H1 (cell line): ENCODE measurements around the gene TFCP2L1. TPM values are rescaled to one million over a fixed set of nuclear protein-coding genes. Genes with fewer than 3 reads are reported as not detected.
A peak's percentile ranks its signal among the peaks of the same experiment; 100 is the strongest.

Experiments used
- CTCF ChIA-PET: fragments of 300-600 bp; sonication (Branson Sonifier 250); formaldehyde crosslinking; loops from one replicate; lab custom pipeline; 2021; ENCODE audit not compliant: partially characterized antibody; lab: Charles Lee
- POLR2A ChIA-PET: fragments of 300-600 bp; sonication (Branson Sonifier 250); formaldehyde crosslinking; loops from one replicate; lab custom pipeline; 2021; ENCODE audit warnings: inconsistent platforms; ENCODE audit not compliant: partially characterized antibody; lab: Charles Lee
- DNase-seq, 2 experiments: peaks; one replicate each; pipeline versions ENCODE4 v3.0.0 to v3.0.0-alpha.2; 2010 to 2022; ENCODE audit warnings: low spot score in 2 of 2, low read depth in 1 of 2, mixed read lengths in 1 of 2
- FAIRE-seq: peaks from 2 replicates; lab custom pipeline; 2011; peaks lifted over from hg19 to GRCh38; lab: Jason Lieb, UNC
- H2AFZ ChIP-seq: 2 replicates; pipeline ENCODE4 v1.8.1; 2012; ENCODE audit warnings: low read length, inconsistent platforms
- H2AK5ac ChIP-seq: 2 replicates; pipeline ENCODE4 v1.6.1; 2013; ENCODE audit warnings: low read depth, low read length
- H2BK120ac ChIP-seq: replicated peaks from 2 replicates; pipeline ENCODE3; 2013; ENCODE audit warnings: low read depth, low read length, inconsistent platforms
- H2BK12ac ChIP-seq: 2 replicates; pipeline ENCODE4 v1.6.1; 2013; ENCODE audit warnings: low read depth, low read length
- H2BK15ac ChIP-seq: 2 replicates; pipeline ENCODE4 v1.6.1; 2013; ENCODE audit warnings: low read length
- H2BK20ac ChIP-seq: 2 replicates; pipeline ENCODE4 v1.6.1; 2013; ENCODE audit warnings: low read length
- H2BK5ac ChIP-seq: 2 replicates; pipeline ENCODE4 v1.6.1; 2013; ENCODE audit warnings: low read depth, low read length
- H3K14ac ChIP-seq: 2 replicates; pipeline ENCODE4 v1.6.1; 2013; ENCODE audit warnings: inconsistent platforms; ENCODE audit not compliant: insufficient read length
- H3K18ac ChIP-seq: 2 replicates; pipeline ENCODE4 v1.6.1; 2013; ENCODE audit warnings: low read length; ENCODE audit errors: extremely low read depth
- H3K23ac ChIP-seq: 2 replicates; pipeline ENCODE4 v1.6.1; 2013; ENCODE audit warnings: inconsistent platforms; ENCODE audit not compliant: insufficient read length
- H3K23me2 ChIP-seq: 2 replicates; pipeline ENCODE4 v1.6.1; 2013; ENCODE audit warnings: low read depth, low read length
- H3K27ac ChIP-seq: 2 replicates; pipeline ENCODE4 v1.6.1; 2011; ENCODE audit warnings: low read depth, low read length, inconsistent platforms
- H3K27me3 ChIP-seq, 4 experiments: replicated peaks in 1 of 4; 1 replicate in 1 of 4; 2 replicates in 3 of 4; pipeline versions ENCODE4 v1.6.1 to v1.8.1; 2011 to 2013; ENCODE audit warnings: low read length in 3 of 4, mild to moderate bottlenecking in 3 of 4, inconsistent platforms in 2 of 4, mixed read lengths in 2 of 4, moderate library complexity in 1 of 4; ENCODE audit not compliant: control insufficient read depth in 3 of 4, insufficient read depth in 3 of 4; ENCODE audit errors: extremely low read depth in 1 of 4
- H3K36me3 ChIP-seq, 4 experiments: 2 replicates each; pipeline versions ENCODE4 v1.6.1 to v1.8.1; 2011 to 2013; ENCODE audit warnings: mild to moderate bottlenecking in 4 of 4, low read length in 3 of 4, moderate library complexity in 2 of 4, control low read depth in 1 of 4, inconsistent platforms in 1 of 4; ENCODE audit not compliant: insufficient read depth in 4 of 4, control insufficient read depth in 2 of 4
- H3K4ac ChIP-seq: replicated peaks from 2 replicates; pipeline ENCODE3; 2013; ENCODE audit warnings: low read length, low read depth, mixed read lengths, inconsistent platforms; ENCODE audit not compliant: insufficient read length
- H3K4me1 ChIP-seq, 4 experiments: replicated peaks in 1 of 4; 1 replicate in 1 of 4; 2 replicates in 3 of 4; pipeline versions ENCODE4 v1.6.1 to v1.8.1; 2011 to 2013; ENCODE audit warnings: low read length in 3 of 4, inconsistent platforms in 2 of 4, mixed read lengths in 1 of 4; ENCODE audit not compliant: insufficient read depth in 4 of 4, control insufficient read depth in 3 of 4
- H3K4me2 ChIP-seq, 2 experiments: 2 replicates each; pipeline versions ENCODE4 v1.6.1 to v1.8.1; 2011 to 2013; ENCODE audit warnings: low read depth in 2 of 2, low read length in 2 of 2, control low read depth in 1 of 2, inconsistent platforms in 1 of 2, mild to moderate bottlenecking in 1 of 2; ENCODE audit not compliant: insufficient read depth in 1 of 2
- H3K4me3 ChIP-seq, 4 experiments: fragments of 200-600, 300-600 bp in 1 of 4; sonication (generic), shearing (Covaris generic), sonication (Bioruptor Twin) in 1 of 4; 2 replicates each; pipeline versions ENCODE4 v1.5.1 to v1.8.1; 2011 to 2016; ENCODE audit warnings: low read length in 4 of 4, low read depth in 3 of 4, control low read depth in 2 of 4, inconsistent platforms in 2 of 4, mild to moderate bottlenecking in 2 of 4, mixed read lengths in 1 of 4, moderate library complexity in 1 of 4; ENCODE audit not compliant: insufficient read depth in 2 of 4; ENCODE audit errors: extremely low read depth in 1 of 4
- H3K56ac ChIP-seq: replicated peaks from 2 replicates; pipeline ENCODE3; 2013; ENCODE audit warnings: low read depth, mild to moderate bottlenecking, mixed read lengths, low read length, inconsistent platforms; ENCODE audit not compliant: insufficient read length
- H3K79me1 ChIP-seq: 2 replicates; pipeline ENCODE4 v1.6.1; 2013; ENCODE audit warnings: low read depth, low read length, control low read depth
- H3K79me2 ChIP-seq, 2 experiments: 2 replicates each; pipeline versions ENCODE4 v1.6.1 to v1.8.1; 2012 to 2013; ENCODE audit warnings: low read length in 2 of 2, mild to moderate bottlenecking in 2 of 2, inconsistent platforms in 1 of 2; ENCODE audit not compliant: insufficient read depth in 2 of 2, control insufficient read depth in 1 of 2
- H3K9ac ChIP-seq, 4 experiments: replicated peaks in 1 of 4; 1 replicate in 1 of 4; 2 replicates in 3 of 4; pipeline versions ENCODE4 v1.6.1 to v1.8.1; 2011 to 2013; ENCODE audit warnings: low read depth in 3 of 4, low read length in 3 of 4, control low read depth in 2 of 4, mild to moderate bottlenecking in 2 of 4, moderate library complexity in 2 of 4, inconsistent platforms in 1 of 4; ENCODE audit errors: extremely low read depth in 1 of 4
- H3K9me3 ChIP-seq, 2 experiments: 2 replicates each; pipeline versions ENCODE4 v1.6.1 to v1.8.1; 2012 to 2013; ENCODE audit warnings: mild to moderate bottlenecking in 2 of 2, moderate library complexity in 2 of 2, control low read depth in 1 of 2, inconsistent platforms in 1 of 2, low read depth in 1 of 2, low read length in 1 of 2, mixed read lengths in 1 of 2; ENCODE audit not compliant: insufficient read depth in 2 of 2
- H4K20me1 ChIP-seq, 2 experiments: replicated peaks in 1 of 2; 2 replicates each; pipeline versions ENCODE3 to v1.8.1; 2011 to 2013; ENCODE audit warnings: inconsistent platforms in 2 of 2, low read length in 2 of 2, mild to moderate bottlenecking in 1 of 2; ENCODE audit not compliant: insufficient read depth in 2 of 2, control insufficient read depth in 1 of 2
- H4K5ac ChIP-seq: 2 replicates; pipeline ENCODE4 v1.6.1; 2013; ENCODE audit warnings: low read length, low read depth, mixed read lengths, inconsistent platforms; ENCODE audit not compliant: insufficient read length
- H4K8ac ChIP-seq: 2 replicates; pipeline ENCODE4 v1.8.0; 2013; ENCODE audit warnings: mild to moderate bottlenecking, moderate library complexity, low read length, inconsistent platforms; ENCODE audit not compliant: insufficient read depth; ENCODE audit errors: extremely low read depth
- H4K91ac ChIP-seq: replicated peaks from 2 replicates; pipeline ENCODE3; 2013; ENCODE audit warnings: low read length, mixed read lengths, inconsistent platforms; ENCODE audit not compliant: insufficient read length
- CHD2 ChIP-seq: IDR thresholded peaks from 2 replicates; pipeline ENCODE4 v1.6.1; 2012; ENCODE audit warnings: low read length, improper control_type of control experiment
- CTBP2 ChIP-seq: IDR thresholded peaks from 2 replicates; pipeline ENCODE4 v1.7.0; 2011; ENCODE audit warnings: borderline replicate concordance, mild to moderate bottlenecking, moderate library complexity, mixed read lengths, low read length; ENCODE audit not compliant: insufficient read depth, insufficient read length
- PHF8 ChIP-seq: fragments of 200-600 bp; sonication (generic); conservative IDR thresholded peaks from 2 replicates; pipeline ENCODE4 v1.7.1; 2012; ENCODE audit warnings: low read depth, mild to moderate bottlenecking, inconsistent platforms, low read length, moderate library complexity
- POLR2AphosphoS5 ChIP-seq: IDR thresholded peaks from 2 replicates; pipeline ENCODE4 v1.6.1; 2011; ENCODE audit warnings: low read depth, low read length
- POU5F1 ChIP-seq: IDR thresholded peaks from 2 replicates; pipeline ENCODE4 v1.6.1; 2011; ENCODE audit warnings: low read depth, mild to moderate bottlenecking, low read length, moderate library complexity
- RBBP5 ChIP-seq: IDR thresholded peaks from 2 replicates; pipeline ENCODE4 v1.7.1; 2012; ENCODE audit warnings: low read depth, mild to moderate bottlenecking, inconsistent platforms, low read length, moderate library complexity, borderline replicate concordance
- RFX5 ChIP-seq: IDR thresholded peaks from 2 replicates; pipeline ENCODE4 v1.6.1; 2011; ENCODE audit warnings: low read depth, low read length, improper control_type of control experiment, borderline replicate concordance
- SIX5 ChIP-seq: IDR thresholded peaks from 2 replicates; pipeline ENCODE4 v1.6.1; 2011; ENCODE audit warnings: mild to moderate bottlenecking, low read depth, low read length
- WGBS, 2 experiments: shearing (Covaris generic) in 1 of 2; methylation state at CpG; one replicate each; pipeline versions ENCODE4 v1.1.6 to v1.1.7; 2013 to 2015; ENCODE audit warnings: low lambda C conversion rate in 2 of 2, mixed read lengths in 2 of 2, inconsistent platforms in 1 of 2, low coverage in 1 of 2, missing lambda C conversion rate in 1 of 2; ENCODE audit not compliant: insufficient replicate concordance in 2 of 2, insufficient coverage in 1 of 2, insufficient read length in 1 of 2; ENCODE audit errors: extremely low coverage in 1 of 2, missing lambda C conversion rate in 1 of 2; 5-methylcytosine and 5-hydroxymethylcytosine counted together
- polyA plus RNA-seq, 7 experiments: library from polyadenylated mRNA; depleted of rRNA in 3 of 7; stranded (reverse) in 5 of 7; unstranded in 2 of 7; fragments of >200 nt in 5 of 7; fragments of 200-250 nt in 2 of 7; gene quantifications; 1 replicate in 5 of 7; 2 replicates in 1 of 7; 4 replicates in 1 of 7; pipeline versions ENCODE4 v1.2.1 to v1.2.3, GENCODE V29; 2011 to 2013; ENCODE audit warnings: missing spikeins in 2 of 7, mixed read lengths in 2 of 7
- total RNA-seq: library from RNA; stranded (reverse); fragmentation: NEBNext Ultra II Directional; extraction: Animal tissue kit (Norgen Biotek cat#: 25700); gene quantifications from 2 replicates; pipeline ENCODE4 v1.2.1, GENCODE V29; 2021
- TF ChIP-seq, protein P1 (sequence below): IDR thresholded peaks from 2 replicates; pipeline ENCODE4 v1.6.1; 2011; ENCODE audit warnings: low read depth, mild to moderate bottlenecking, low read length; ENCODE audit not compliant: insufficient read depth
- TF ChIP-seq, protein P2 (sequence below): IDR thresholded peaks from 2 replicates; pipeline ENCODE4 v1.6.1; 2011; ENCODE audit warnings: low read length, improper control_type of control experiment

TFCP2L1 gene
- total and polyA plus RNA-seq, 2 of the 8 experiments (the other 6 are each of a cell fraction or from before 2014, with no cell fraction given) = 1.5 to 3.8 TPM

DNA sequence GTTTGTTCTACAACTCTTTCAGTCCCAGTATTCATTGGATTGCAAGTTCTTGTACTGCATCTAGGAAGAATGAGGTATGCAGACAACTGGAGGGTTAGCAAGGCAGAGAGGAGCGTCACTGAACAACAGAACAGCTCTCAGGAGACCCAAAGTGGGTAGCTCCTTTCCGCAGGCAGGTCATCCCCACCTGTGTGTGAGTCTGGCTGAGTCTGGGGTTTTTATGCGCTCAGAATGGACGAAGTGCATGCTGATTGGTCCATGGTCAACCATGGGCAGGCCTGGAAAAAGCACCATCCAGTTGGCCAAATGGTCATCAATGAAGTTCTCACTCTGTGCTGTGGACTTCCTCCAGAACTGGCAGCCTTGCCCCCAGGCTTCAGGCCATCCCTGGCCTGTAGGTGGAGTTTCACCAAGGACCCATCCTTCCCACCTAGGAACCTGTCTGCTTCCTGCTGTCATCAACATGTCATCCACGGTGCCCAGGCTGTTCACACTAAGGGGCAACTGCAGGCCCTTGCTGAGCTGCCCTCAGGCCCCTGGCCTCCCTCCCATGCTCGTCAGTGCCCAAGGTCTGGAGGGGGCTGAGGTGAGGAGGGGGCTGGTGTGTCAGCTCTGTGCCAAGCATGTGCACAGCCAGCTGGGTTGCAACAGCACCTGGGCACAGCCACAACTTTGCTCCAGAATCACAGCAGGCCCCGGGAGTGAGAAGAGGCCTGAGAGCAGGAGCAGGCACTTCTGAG is 11.1 kb upstream of the TFCP2L1 start:
- H3K4ac ChIP-seq = no peak overlapping the region
- no peak overlapping the region for H3K27ac ChIP-seq
- 82% methylated on average over 7 of the region's 7 CpGs; no CpG with 5 or more reads in 1 of the 2 experiments for WGBS, 2 experiments
- FAIRE-seq = no peak
- H2BK15ac ChIP-seq = no peak overlapping the region
- no peak overlapping the region for H2BK120ac ChIP-seq
- H3K36me3 ChIP-seq = no peaks in the 10 kb centered on the region
- H3K4me3 ChIP-seq = no peak overlapping the region
- ChIA-PET CTCF (interaction anchor here (0.7 to 3.9 kb wide), 22 partner anchors 9 to 267 kb away, joined by 3 to 38 read pairs (median 4); partner anchors contain the start of gene TFCP2L1), POLR2A (interaction anchor here (0.6 kb wide), 1 partner anchor 161 kb away, joined by 3 read pairs; no protein-coding TSS in a partner anchor)
- no peaks in the 10 kb centered on the region for H3K4me1 ChIP-seq
- H2AK5ac ChIP-seq = no peak overlapping the region
- H3K23me2 ChIP-seq = no peaks in the 10 kb centered on the region
- no peak overlapping the region for H3K9ac ChIP-seq
- no peak overlapping the region for H2BK5ac ChIP-seq
- no peak for DNase-seq
- 0 out of 2 replicates have a peak overlapping the region, but pooled peaks have one; percentile 9 for H2BK12ac ChIP-seq
- H4K91ac ChIP-seq = no peak overlapping the region
- no peaks in the 10 kb centered on the region for H4K20me1 ChIP-seq
- no peak overlapping the region for H3K4me2 ChIP-seq
- no peaks in the 10 kb centered on the region for H3K27me3 ChIP-seq
- H4K5ac ChIP-seq = no peak overlapping the region
- H2BK20ac ChIP-seq = no peak overlapping the region
- H3K79me1 ChIP-seq = no peaks in the 10 kb centered on the region
- no peaks in the 10 kb centered on the region for H3K79me2 ChIP-seq
- no peak overlapping the region for H2AFZ ChIP-seq
- H3K56ac ChIP-seq = no peak overlapping the region
- no peak overlapping the region for H3K18ac ChIP-seq
- H3K14ac ChIP-seq = no peak overlapping the region
- H3K9me3 ChIP-seq = no peaks in the 10 kb centered on the region
- no peak overlapping the region for H3K23ac ChIP-seq
- no peak overlapping the region; the same call in 1 of the 2 replicates for H4K8ac ChIP-seq
- TF ChIP-seq PHF8 (no peak), POLR2AphosphoS5 (no peak), CHD2 (no peak), CTBP2 (no peak), SIX5 (no peak), RFX5 (no peak), POU5F1 (no peak), RBBP5 (no peak)
- TF ChIP-seq, protein P1, sequence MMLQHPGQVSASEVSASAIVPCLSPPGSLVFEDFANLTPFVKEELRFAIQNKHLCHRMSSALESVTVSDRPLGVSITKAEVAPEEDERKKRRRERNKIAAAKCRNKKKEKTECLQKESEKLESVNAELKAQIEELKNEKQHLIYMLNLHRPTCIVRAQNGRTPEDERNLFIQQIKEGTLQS = no peak
- TF ChIP-seq, protein P2, sequence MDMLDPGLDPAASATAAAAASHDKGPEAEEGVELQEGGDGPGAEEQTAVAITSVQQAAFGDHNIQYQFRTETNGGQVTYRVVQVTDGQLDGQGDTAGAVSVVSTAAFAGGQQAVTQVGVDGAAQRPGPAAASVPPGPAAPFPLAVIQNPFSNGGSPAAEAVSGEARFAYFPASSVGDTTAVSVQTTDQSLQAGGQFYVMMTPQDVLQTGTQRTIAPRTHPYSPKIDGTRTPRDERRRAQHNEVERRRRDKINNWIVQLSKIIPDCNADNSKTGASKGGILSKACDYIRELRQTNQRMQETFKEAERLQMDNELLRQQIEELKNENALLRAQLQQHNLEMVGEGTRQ = no peak
